Measurements from ENCODE around the gene RRAGD.
A peak's percentile ranks its signal among the peaks of the same experiment; 100 is the strongest.

The RRAGD gene

DNA sequence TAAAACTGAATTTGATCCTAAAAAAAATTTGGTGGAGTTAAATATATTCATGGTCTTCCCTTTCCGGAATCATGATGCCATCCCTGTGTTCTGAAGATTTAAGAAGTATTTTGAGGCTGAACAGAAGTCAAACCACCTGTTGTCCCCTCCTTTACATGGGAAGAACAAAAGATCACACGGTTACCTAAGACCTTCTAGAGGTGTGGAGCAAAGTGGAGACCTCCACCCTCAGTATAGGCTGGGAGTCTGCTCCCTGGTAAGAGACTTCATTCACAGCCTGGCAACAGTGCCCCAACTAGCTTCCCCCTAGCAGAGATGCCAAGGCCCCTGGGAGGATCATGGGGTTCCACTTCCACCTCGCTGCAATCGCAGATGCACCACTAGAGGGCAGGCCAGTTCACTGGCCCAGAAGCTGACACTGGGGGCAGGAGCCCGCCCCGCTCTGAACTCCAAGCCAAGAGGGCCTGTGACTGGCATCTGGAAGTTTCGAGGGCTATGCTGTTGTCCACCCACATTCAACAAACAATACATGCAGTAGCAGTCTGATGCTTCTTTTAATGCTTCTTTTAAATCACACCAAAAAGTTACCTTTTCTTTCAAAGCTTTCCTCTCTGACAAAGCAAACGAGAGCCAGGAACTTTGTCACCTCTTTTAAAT lies 40.1 kb downstream of the RRAGD start:
- DNase-seq: peak; percentile 70

DNA sequence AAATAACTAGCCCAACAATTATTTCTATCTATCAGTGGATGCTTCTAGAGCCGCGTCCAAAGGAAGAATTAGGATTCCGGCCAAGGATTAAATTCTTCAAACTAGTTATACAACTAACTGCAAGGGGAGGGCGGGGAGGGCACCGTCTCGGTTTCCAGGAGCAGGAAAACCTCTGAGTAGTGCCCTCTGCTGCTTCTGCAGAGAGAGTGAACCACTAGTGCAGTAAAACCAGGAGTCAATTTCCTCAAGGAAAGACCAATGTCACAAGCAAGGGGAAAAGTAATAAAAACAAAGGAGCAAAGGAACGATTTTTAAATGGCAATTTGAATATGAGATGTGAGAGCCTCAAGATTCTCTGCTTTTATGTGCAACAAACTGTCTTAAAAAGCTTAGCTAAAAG lies 43.1 kb downstream of the RRAGD start:
- no peak for DNase-seq

DNA sequence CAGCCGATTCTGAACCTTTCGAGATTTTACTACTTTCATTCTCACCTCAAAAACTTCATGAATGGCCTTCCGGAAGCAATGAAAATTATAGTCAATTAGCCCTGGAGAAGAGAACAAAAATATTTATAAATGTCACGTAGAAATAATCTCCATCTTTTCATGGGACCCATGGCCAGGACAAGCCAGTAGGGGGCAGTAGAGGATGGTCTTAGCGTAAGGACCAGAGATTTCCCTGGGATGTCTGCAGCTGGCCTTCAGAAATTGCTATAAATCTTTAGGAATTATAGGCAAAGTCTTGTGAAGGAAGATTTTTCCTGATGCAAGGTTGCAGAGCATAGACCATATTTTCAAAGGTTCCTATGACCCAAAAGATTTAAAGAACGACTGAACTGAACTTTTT lies 44.0 kb downstream of the RRAGD start:
- DNase-seq: peak; percentile 47

DNA sequence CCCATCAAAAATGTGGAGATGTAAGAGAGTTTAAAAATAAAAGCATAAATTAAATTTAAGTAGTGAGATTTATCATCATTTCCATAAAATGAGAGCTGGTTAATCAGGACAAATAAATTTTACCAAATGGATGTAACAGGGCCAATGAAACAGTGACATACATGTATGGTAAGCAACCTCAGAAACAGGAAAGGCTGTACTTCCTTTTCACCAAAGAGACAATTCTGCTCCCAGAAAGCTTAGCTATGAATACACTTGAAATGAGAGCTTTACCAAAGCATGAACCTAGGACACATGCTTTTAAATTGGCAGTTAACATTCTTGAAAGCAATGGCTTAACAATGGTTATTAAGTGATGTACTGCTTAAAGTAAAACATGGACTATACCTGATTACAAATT lies 47.5 kb downstream of the RRAGD start:
- no peak for DNase-seq

DNA sequence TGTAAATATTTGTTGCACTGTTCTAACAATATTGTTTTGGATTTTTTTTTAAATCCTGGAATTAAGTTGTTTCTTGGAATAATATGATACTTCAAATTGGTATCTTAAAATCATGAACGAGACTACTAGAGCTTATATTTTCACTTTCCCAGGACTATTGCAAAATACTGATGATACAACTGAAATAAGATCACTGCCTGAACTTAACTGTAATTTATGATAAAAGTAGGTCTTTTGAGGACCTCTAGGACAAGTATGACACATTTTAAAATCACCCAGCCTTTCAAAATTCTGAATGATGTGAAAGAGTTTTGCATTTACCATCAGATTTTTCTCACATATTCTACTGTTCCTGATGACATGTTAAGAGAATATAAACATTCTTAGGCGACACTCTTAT lies 50.9 kb downstream of the RRAGD start:
- DNase-seq: no peak

DNA sequence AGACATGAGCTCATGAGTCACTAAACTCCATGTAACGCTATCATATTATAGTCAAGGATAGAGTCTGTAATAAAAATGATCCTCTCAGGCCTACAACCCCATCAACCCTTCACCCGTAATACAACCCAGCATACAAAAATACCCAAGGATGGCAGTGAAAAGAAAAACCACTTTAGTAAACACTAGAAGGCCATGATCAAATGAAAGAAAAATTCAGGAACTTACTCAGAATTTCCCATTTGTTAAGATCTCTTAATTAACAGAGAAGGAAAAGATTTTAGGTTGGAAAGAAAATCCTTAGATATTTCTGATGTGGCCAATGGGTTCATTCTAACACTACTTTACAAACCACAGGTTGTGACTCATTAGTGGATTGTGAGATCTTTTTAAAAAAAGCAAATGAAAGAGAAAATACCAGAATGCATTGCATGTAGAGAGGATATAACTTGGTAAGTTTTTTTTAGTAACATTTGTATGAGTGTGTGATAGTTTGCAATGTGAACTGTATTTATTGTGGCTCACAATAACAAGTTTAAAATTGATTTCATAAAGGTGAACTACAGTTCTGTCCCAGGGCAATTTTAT lies 51.6 kb downstream of the RRAGD start:
- no peak for DNase-seq

DNA sequence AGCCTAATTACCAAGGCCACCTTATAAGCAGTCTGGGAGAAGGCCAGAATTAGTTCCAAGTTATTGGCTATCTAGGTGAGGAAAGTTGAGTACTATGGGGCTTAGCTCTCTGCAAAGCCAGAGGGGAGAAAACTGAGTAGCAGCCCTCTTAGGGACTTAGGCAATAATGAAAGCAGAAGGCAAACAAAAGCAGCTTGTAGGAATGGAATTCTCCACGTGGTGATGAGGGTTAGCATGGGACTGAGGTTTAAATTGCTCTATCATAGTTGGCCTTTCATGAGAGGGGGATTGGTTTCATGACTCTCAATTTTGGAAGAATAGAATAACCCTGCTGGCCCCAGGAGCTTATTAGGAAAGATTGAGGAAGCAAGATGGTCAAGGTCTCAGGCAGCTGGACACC lies 52.5 kb downstream of the RRAGD start:
- no peak for DNase-seq

DNA sequence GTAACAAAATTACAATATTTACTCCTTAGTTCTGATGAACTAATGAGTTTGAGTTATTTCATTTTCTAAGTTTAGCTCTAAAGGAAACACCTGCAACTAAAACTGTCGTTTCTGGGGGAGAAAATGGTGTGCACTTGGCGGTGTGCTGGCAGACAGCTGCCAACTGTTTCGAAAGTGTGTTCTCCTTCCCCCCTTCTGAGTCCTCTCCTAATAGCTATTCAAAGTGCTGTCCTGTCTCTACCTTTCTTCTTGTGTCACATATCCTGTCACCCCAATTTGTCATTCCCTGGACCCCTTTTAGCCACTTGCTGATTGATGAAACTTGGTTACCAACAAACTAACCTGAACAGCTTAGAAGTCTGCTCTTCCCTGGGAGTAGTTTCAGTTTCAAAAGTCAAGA lies 54.7 kb downstream of the RRAGD start:
- DNase-seq: no peak

DNA sequence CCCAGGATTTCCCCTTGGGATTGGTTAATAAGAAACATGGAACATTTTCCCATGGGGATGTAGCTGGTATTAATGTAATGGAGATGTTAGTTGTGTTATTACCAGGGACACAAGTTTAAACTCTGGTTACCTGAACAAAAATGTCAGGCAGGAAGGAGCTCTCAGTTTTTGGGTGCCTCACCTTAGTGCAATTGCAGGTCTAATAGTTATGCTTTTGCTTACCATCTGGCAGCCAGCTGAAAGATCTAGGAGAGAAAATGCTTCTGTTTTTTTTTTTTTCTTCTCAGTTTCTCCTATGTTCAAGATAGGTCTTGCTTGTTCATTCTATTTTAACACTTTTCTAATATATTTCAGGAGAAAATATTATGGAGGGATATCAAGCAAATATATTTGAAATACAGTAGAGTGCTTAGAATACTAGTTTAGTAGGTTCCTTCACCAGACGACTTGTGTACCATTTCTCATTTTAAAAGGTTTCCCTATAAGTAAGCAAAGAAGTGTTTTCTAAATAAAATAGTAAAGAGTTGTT lies 55.4 kb downstream of the RRAGD start:
- DNase-seq: no peak

DNA sequence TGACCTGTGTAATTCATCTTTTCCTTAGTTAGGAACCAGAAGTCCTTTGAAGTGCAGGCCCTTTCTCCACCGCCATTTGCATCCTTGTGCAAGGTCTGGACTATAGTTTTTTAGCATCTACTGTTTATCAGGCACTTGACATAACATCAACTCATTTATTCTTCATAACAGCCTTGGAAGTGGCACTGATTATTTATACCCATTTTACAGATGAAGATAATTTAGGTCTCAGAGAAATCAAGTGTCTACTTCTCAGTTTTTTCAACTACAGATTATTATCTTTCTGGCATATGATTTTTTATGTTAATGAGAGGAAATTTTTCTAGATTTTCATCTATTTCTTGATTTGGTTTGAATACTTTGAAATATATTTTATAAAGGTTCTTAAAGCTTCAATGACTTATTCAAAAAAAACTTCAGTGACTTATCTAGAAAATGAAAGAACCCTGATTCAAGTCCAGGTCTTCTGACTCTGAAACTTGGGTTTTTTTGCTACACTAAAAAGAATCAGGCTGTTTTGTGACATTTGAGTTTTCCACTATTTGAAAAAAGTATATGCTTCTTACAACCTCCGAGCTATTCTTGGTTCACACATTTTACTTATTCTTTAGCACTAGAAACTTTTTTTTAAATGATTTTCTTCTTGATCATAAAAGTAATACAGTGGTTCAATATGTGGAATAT lies 56.4 kb downstream of the RRAGD start:
- no peak for DNase-seq

DNA sequence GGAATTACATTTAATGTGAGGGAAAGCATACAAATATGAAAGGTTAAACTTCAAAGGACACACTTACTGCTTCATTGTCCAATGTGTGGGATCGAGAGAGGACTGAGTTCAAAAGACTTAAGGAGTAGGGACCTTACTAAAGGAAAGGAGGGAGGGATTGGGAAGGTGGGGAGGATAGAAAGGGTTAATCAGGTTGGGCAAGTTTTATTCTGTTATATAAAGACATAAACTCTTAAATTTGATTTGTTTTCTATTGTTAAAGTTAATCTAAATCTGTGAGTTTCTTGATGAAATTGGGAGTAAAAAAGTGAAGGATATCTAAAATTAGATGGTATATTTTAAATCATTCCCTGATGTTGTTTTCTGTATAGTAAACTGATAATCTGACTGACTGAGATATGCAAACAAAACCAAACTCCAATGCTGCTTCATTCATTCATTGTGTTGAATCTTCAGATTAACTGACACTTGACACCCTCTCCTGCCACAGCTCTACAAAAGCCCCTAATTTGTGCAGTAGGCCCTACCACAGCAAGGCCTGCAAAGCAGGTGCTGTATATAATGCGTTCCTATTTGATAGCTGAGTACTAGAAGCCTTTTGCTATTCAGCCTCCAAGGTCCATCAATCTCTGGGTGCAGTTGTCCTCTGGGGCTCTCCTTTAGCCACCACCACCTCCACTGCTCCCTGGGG lies 58.2 kb downstream of the RRAGD start:
- DNase-seq: no peak

DNA sequence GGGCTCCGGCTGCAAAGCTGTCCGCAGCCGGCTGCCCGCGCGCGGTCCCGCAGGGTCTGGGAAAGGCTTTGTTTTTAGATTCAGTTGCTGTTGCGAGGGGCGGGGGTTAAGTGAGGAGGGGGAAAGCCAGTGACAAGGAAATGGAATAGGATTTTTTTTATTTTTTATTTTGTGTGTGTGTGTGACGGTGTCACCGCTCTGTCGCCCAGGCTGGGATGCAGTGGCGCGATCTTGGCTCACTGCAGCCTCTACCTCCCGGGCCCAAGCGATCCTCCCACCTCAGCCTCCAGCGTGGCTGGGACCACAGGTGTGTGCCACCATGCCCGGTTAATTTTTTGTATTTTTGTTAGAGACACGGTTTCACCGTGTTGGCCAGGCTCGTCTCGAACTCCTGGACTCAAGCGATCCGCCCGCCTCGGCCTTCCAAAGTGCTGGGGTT lies 58.9 kb downstream of the RRAGD start:
- no peak for DNase-seq

DNA sequence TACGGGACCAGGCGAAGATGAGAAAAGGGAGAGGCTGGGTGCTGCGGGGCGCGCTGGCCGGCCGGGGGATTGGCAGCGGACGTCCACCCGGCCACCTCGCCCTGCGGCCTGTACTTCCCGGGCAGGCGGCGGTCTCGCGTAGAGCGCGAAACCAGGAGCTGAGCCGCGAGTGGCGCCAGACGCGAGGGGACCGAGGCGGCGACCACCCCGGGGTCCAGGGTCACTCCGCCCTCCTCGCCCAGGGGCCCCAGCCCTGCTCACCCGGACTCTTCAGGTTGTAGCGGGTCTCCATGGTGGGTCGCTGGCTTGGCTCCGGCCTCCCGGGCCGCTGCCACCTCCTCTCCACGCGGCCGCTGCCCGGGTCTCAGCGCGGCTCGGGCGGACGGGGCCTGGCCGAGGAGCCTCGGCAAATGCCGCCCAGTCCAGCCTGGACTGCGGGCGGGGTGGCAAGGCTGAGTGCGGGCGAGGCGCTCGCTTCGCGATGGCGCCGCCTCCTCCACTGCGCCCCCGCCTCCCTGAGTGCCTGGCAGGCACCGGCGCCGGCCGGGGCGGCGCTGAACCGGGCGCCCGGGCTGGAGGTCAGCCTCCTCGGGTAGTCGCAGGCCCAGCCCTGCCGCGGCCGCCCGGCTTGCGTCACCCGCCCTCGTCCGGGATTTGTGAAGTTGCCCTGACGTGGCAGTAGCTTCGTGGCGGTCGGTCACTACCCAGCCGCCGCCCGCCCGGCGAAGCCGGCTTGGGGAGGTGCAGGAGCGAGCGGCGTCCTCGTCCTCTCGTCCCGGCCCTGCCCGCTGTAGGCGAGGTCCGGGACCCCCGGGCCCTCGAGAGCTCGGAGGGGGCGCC lies 59.6 kb downstream of the RRAGD start, which contains the start of gene UBE2J1:
Gene UBE2J1, minus strand, starts transcription at position 445 of the 840 bp plus-strand sequence. Its CDS starts 153 bp downstream, at position 292.
- peak; percentile 94 for DNase-seq

DNA sequence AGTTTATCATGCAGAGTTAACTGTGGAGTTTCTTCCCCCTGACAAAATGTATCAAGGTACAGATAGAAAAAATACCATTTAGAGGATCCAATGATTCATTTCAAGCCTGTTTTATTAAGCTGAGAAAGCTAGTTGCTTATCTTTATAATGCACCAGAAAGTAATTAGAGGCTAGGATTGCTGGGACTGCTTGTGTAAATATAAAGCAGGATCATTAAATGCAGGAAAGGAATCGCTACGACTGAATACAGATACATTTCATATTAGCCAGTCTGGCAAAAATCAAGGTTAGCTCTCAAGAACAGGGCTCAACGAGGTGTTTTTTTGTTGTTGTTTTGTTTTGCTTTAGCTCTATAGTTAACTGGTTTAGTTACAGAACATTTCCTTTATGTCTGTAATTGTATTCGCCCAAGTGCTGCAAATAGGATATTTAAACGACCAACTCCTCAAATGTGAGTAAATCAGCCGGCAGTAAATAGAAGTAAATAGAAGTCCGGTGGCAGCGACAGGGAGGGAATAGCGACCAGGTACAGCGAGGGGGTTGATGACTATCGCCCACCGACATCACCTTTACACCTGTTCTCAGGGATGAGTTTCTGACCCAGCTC lies 60.3 kb downstream of the RRAGD start:
- no peak for DNase-seq

DNA sequence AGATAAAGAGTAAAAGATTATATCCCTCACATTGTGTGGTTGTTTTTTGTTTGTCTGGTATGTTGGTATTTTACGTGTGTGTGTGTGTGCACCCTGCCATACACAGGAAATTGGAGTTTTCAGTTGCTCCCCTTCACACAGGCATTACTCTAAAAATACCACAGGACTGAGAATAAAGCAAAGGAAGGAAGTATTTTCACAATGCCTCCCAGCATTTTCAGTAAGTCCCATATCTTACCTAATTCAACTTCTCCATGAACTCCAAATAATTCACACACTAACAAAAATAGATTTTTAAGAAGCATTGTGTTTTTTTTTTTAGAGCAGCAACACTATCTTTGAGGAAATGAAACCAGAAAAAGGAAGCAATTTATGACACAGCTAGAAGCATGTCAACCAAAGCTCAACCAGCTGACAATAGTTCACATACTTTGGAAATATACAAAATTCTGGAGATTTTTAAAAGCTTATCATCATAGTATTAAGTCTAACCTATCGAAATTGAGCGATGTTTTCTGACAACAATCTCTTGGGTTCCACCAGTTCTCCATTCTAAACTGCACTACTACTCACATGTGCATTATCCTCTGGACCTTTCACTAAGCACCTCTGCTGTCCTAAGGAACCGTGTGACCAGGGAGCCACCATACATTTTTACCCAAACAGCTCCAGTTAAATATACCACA lies 61.6 kb downstream of the RRAGD start:
- DNase-seq: no peak

DNA sequence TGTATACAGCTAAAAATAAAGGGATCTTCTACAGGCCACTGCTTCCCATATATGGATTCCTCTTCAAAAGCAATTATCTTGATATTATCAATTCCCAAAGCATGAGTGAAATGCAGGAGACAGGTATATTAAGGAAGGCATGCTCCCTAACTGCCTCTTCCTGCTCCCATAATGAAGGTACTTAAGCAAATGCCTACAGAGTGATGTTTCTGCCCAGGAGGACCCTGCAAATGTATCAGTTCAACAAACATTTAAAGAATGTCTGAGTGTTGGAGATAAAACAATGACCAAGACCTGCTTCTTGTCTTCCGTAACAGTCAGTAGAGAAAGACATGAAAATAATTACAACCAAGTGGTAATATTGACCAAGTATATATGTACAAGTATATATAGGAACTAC lies 63.7 kb downstream of the RRAGD start:
- DNase-seq: no peak

DNA sequence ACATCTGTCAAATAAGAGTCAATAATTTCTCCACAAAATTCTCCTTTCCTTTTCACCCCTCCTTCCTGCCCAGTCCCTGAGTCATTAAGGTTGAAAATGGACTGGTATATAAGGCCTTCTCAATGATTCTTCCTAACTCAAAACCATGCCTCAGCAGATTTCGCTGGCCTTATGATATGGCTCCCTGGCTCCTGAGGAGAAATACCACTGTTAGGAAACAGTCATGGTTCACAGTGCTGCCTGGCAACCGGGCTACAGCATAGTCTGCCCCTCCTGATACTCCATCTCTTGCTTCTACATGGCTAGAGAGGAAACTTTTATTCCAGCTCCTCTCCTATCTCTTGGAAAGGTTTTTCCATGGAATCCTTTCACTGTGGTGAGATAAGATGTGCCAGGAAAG lies 64.2 kb downstream of the RRAGD start:
- DNase-seq: no peak

DNA sequence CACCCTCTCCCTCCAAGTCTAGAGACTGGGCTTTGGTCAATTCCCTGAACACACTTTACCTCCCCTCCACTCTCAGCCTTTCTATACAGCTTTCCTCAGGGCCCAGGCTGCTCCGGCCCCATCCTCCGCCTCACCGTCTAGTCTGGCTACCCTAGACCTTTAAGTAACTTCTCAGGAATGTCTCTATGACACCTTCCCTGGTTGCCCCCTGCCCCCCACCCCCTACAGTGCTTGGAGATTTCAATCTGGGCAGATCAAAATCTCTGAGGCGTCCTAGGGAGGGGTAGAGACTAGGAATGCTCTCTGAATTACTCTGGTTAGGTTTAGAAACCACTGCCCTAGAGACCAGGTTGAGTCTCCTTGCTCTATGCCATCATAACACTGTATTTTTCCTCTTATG lies 65.6 kb downstream of the RRAGD start:
- no peak for DNase-seq

DNA sequence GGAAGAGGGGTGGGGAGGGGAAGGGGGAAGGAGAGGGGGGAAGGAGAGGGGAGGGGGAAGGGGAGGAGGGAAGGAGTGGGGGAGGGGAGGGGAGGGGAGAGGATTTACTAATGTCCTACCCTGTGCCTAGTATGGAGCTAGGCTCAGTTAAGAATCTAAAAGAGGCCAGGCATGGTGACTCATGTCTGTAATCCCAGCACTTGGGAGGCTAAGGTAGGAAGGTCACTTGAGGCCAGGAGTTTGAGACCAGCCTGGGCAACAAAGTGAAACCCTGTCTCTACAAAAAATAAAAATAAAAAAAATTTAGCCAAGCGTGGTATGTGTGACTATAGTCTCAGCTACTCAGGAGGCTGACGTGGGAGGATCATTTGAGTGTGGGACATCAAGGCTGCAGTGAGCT lies 72.5 kb downstream of the RRAGD start:
- no peak for DNase-seq

DNA sequence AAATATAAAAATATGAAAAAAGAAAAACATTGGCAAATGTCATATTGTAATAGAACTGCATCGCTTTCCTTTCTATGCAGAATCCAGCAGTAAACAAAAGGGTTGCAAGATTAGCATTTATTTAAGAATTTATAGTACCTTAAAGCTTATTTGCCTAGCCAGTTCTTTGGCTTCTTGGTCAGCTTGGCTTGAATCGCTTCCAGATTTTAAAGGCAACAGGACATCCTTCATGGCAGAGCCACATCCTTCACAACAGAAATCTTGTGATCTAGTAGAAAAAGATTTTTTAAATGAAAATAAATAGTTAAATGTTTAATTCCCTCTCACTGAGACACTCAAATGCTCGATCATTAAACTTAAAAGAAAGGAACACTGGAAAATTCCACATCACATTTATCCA lies 76.9 kb downstream of the RRAGD start:
- no peak for DNase-seq

DNA sequence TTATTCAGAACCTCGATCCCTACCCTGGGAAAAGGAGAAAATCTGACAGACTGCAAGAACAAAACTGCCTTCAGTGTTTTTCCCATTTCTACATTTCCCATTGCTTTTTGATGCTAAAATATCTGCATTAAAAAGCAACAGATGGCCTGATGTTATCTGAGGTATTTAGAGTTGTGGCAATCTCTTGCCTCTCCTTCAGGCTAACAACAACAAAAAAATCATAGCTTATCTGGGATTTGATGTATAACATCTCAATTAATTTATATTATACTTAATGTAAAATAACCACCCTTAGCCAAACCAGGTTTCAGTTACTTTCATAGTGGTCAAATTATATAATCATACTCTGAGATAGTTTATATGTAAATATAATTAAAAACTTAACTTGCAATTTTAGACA lies 81.2 kb downstream of the RRAGD start:
- no peak for DNase-seq

DNA sequence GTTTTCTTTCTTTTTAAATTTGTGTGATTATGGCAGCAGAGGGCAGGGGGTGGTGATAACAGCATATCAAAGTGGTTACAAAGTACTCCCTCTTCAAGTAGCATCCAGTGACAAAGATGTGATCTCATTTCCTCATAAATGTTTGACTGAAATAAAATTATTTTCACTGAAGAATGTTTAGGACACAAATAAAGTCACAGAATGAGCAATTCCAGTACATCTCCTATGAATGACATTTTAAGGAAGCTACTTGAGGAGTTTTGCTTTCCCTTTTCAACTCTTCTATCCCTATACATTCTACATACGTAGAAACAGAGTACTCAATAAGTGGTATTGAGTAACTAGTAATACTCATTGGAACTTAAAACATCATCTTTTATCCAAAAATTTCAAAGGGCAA lies 83.1 kb downstream of the RRAGD start:
- no peak for DNase-seq
